Osteoblast (primary cell): ENCODE measurements around the gene MAGEB16. TPM values are rescaled to one million over a fixed set of nuclear protein-coding genes. Genes with fewer than 3 reads are reported as not detected.

Source experiments
- DNase-seq: peaks from one replicate; pipeline ENCODE4 v3.0.0; 2011; ENCODE audit warnings: low spot score, mixed read lengths; ENCODE audit not compliant: insufficient read length; ENCODE audit errors: missing footprints
- H2AFZ ChIP-seq: 2 replicates; pipeline ENCODE4 v1.6.0; 2011; ENCODE audit warnings: mild to moderate bottlenecking, low read length
- H3K27ac ChIP-seq: 2 replicates; pipeline ENCODE4 v1.5.1; 2011; ENCODE audit warnings: mild to moderate bottlenecking, low read depth, low read length, moderate library complexity
- H3K27me3 ChIP-seq: 2 replicates; pipeline ENCODE4 v1.6.0; 2012; ENCODE audit warnings: mild to moderate bottlenecking, control low read depth, inconsistent platforms, low read length, moderate library complexity; ENCODE audit not compliant: insufficient read depth
- H3K36me3 ChIP-seq: 2 replicates; pipeline ENCODE4 v1.5.1; 2011; ENCODE audit warnings: mild to moderate bottlenecking, low read length, control low read depth, moderate library complexity; ENCODE audit not compliant: insufficient read depth
- H3K4me1 ChIP-seq: 2 replicates; pipeline ENCODE4 v1.5.1; 2011; ENCODE audit warnings: mild to moderate bottlenecking, low read length, control low read depth, moderate library complexity; ENCODE audit not compliant: insufficient read depth
- H3K4me2 ChIP-seq: 2 replicates; pipeline ENCODE4 v1.6.0; 2011; ENCODE audit warnings: mild to moderate bottlenecking, low read length; ENCODE audit not compliant: insufficient read depth
- H3K4me3 ChIP-seq: fragments of 200-600 bp; sonication (generic); 3 replicates; pipeline ENCODE4 v1.5.1; 2012; ENCODE audit warnings: mild to moderate bottlenecking, low read length, inconsistent platforms; ENCODE audit not compliant: insufficient read depth
- H3K79me2 ChIP-seq: 2 replicates; pipeline ENCODE4 v1.6.0; 2012; ENCODE audit warnings: mild to moderate bottlenecking, low read length, control low read depth, inconsistent platforms; ENCODE audit not compliant: insufficient read depth
- H3K9me3 ChIP-seq: 2 replicates; pipeline ENCODE4 v1.5.1; 2011; ENCODE audit warnings: low read depth, low read length, control low read depth
- H4K20me1 ChIP-seq: 2 replicates; pipeline ENCODE4 v1.6.0; 2012; ENCODE audit warnings: mild to moderate bottlenecking, low read length, control low read depth; ENCODE audit not compliant: insufficient read depth
- CTCF ChIP-seq: IDR thresholded peaks from 2 replicates; pipeline ENCODE4 v1.5.1; 2011; ENCODE audit warnings: mild to moderate bottlenecking, low read depth, low read length, moderate library complexity; ENCODE audit errors: extremely low read depth
- total RNA-seq: library from RNA; depleted of rRNA; stranded (reverse); fragments of >200 nt; gene quantifications from 2 replicates; pipeline ENCODE4 v1.2.3, GENCODE V29; 2012

Gene MAGEB16
- total RNA-seq, result not detected in 2 replicates

GRCh38 chrX:35798042-35798441, at the start of gene MAGEB16:
Gene MAGEB16 (plus strand): TSS chrX:35798342. CDS start chrX:35802197, 3,855 bp downstream.
- no peak within 1 kb of the TSS for H3K4me3 ChIP-seq
- H3K79me2 ChIP-seq, result no peaks in the 10 kb centered on the region
- no peak within 1 kb of the TSS for H3K27ac ChIP-seq
- no peak for DNase-seq
- H3K4me1 ChIP-seq, result no peaks in the 10 kb centered on the region
- H3K9me3 ChIP-seq, result peaks cover 2% of the 10 kb centered on the region
- no peak within 1 kb of the TSS for H2AFZ ChIP-seq
- TF ChIP-seq CTCF, result no peak
- no peaks in the 10 kb centered on the region for H4K20me1 ChIP-seq
- H3K4me2 ChIP-seq, result no peak within 1 kb of the TSS
- no peaks in the 10 kb centered on the region for H3K36me3 ChIP-seq
- no peaks in the 10 kb centered on the region for H3K27me3 ChIP-seq

- DNase-seq, result no peak
- H3K27me3 ChIP-seq, result no peaks in the 10 kb centered on the region
- H3K9me3 ChIP-seq, result no peaks in the 10 kb centered on the region
- H4K20me1 ChIP-seq, result no peaks in the 10 kb centered on the region
- H3K4me3 ChIP-seq, result no peak overlapping the region
- no peaks in the 10 kb centered on the region for H3K36me3 ChIP-seq
- no peak for TF ChIP-seq CTCF
- no peaks in the 10 kb centered on the region for H3K79me2 ChIP-seq
- no peak overlapping the region for H2AFZ ChIP-seq
- H3K4me1 ChIP-seq, result no peaks in the 10 kb centered on the region
- H3K27ac ChIP-seq, result no peak overlapping the region
- H3K4me2 ChIP-seq, result no peak overlapping the region
Observed at GRCh38 chrX:35773958-35774564, 24.1 kb upstream of the MAGEB16 start.

- Histone ChIP-seq H3K79me2 (no peaks in the 10 kb centered on the region), H3K27ac (no peak overlapping the region), H3K27me3 (no peaks in the 10 kb centered on the region), H3K9me3 (no peaks in the 10 kb centered on the region), H3K4me3 (no peak overlapping the region), H3K4me1 (no peaks in the 10 kb centered on the region), H3K4me2 (no peak overlapping the region), H2AFZ (no peak overlapping the region), H4K20me1 (no peaks in the 10 kb centered on the region), H3K36me3 (no peaks in the 10 kb centered on the region)
- TF ChIP-seq CTCF, result no peak
- no peak for DNase-seq
Observed at GRCh38 chrX:35785075-35785474, 13.1 kb upstream of the MAGEB16 start.

GRCh38 chrX:35786271-35786670, 11.9 kb upstream of the MAGEB16 start:
- no peaks in the 10 kb centered on the region for H4K20me1 ChIP-seq
- TF ChIP-seq CTCF, result no peak
- no peak overlapping the region for H3K27ac ChIP-seq
- no peak overlapping the region for H3K4me3 ChIP-seq
- H2AFZ ChIP-seq, result no peak overlapping the region
- no peaks in the 10 kb centered on the region for H3K36me3 ChIP-seq
- H3K27me3 ChIP-seq, result no peaks in the 10 kb centered on the region
- no peaks in the 10 kb centered on the region for H3K9me3 ChIP-seq
- no peaks in the 10 kb centered on the region for H3K79me2 ChIP-seq
- DNase-seq, result no peak
- H3K4me1 ChIP-seq, result no peaks in the 10 kb centered on the region
- H3K4me2 ChIP-seq, result no peak overlapping the region
